B cell (primary cell): ENCODE measurements around the gene GLI3. TPM values are rescaled to one million over a fixed set of nuclear protein-coding genes. Genes with fewer than 3 reads are reported as not detected.

Experiments
- ATAC-seq: fragments of 200-7000 bp; cut with Tn5 transposase; one replicate; pipeline ENCODE4 v1.10.0; 2021; ENCODE audit warnings: low read depth, mild to moderate bottlenecking, moderate number of reproducible peaks, moderate library complexity
- CTCF ChIA-PET: fragments of 350-600 bp; sonication (Branson Sonifier 250); formaldehyde crosslinking; loops from one replicate; lab custom pipeline; 2021; ENCODE audit warnings: antibody characterized with exemption, inconsistent platforms; lab: Charles Lee
- POLR2A ChIA-PET: fragments of 350-600 bp; sonication (Branson Sonifier 250); formaldehyde crosslinking; loops from one replicate; lab custom pipeline; 2021; ENCODE audit warnings: antibody characterized with exemption; lab: Charles Lee
- DNase-seq: peaks from one replicate; pipeline ENCODE4 v3.0.0; 2013
- H2AFZ ChIP-seq: 2 replicates; pipeline ENCODE4 v1.6.1; 2012; ENCODE audit warnings: mild to moderate bottlenecking, low read depth, low read length; ENCODE audit not compliant: insufficient read depth, poor library complexity, severe bottlenecking
- H3K27ac ChIP-seq, 2 donors: 1 replicate in 1 of 2; 2 replicates in 1 of 2; pipeline ENCODE4 v1.5.1; 2012 to 2013; ENCODE audit warnings: low read length in 2 of 2, mild to moderate bottlenecking in 2 of 2, moderate library complexity in 1 of 2
- H3K27me3 ChIP-seq, 4 experiments: fragments of 200-600 bp in 1 of 4; sonication (generic) in 1 of 4; replicated peaks in 1 of 4; 1 replicate in 2 of 4; 2 replicates in 2 of 4; pipeline versions ENCODE4 v1.6.1 to v1.7.0; 2013 to 2016; ENCODE audit warnings: low read length in 3 of 4, mild to moderate bottlenecking in 2 of 4, mixed read lengths in 1 of 4, moderate library complexity in 1 of 4; ENCODE audit not compliant: insufficient read depth in 4 of 4, control insufficient read depth in 3 of 4; ENCODE audit errors: control extremely low read depth in 1 of 4
- H3K36me3 ChIP-seq, 2 experiments: replicated peaks in 1 of 2; 1 replicate in 1 of 2; 2 replicates in 1 of 2; pipeline versions ENCODE4 v1.6.1 to v1.7.1; 2013; ENCODE audit warnings: low read length in 1 of 2; ENCODE audit not compliant: insufficient read depth in 2 of 2, control insufficient read depth in 1 of 2; ENCODE audit errors: control extremely low read depth in 1 of 2, extremely low read depth in 1 of 2
- H3K4me1 ChIP-seq, 2 donors: fragments of 200-600 bp in 1 of 2; sonication (generic) in 1 of 2; 1 replicate in 1 of 2; 2 replicates in 1 of 2; pipeline versions ENCODE4 v1.5.1 to v1.6.1; 2013 to 2017; ENCODE audit warnings: low read length in 2 of 2; ENCODE audit not compliant: control insufficient read depth in 2 of 2, insufficient read depth in 2 of 2
- H3K4me2 ChIP-seq: replicated peaks from 2 replicates; pipeline ENCODE3; 2012; ENCODE audit warnings: mild to moderate bottlenecking, low read depth, low read length; ENCODE audit not compliant: poor library complexity, severe bottlenecking
- H3K4me3 ChIP-seq, 5 experiments: fragments of 200-600 bp in 1 of 5; sonication (generic) in 1 of 5; 1 replicate in 3 of 5; 2 replicates in 2 of 5; pipeline versions ENCODE4 v1.5.1 to v1.7.0; 2011 to 2016; ENCODE audit warnings: low read length in 4 of 5, mild to moderate bottlenecking in 4 of 5, low read depth in 2 of 5, control low read depth in 1 of 5, moderate library complexity in 1 of 5; ENCODE audit not compliant: insufficient read depth in 1 of 5; ENCODE audit errors: control extremely low read depth in 1 of 5, extremely low read depth in 1 of 5
- H3K79me2 ChIP-seq: fragments of 200-600 bp; sonication (generic); one replicate; pipeline ENCODE4 v1.6.0; 2016; ENCODE audit warnings: low read length; ENCODE audit not compliant: control insufficient read depth, insufficient read depth
- H3K9ac ChIP-seq: fragments of 200-600 bp; sonication (generic); 2 replicates; pipeline ENCODE4 v1.6.1; 2017; ENCODE audit warnings: mild to moderate bottlenecking, low read length, moderate library complexity
- H3K9me3 ChIP-seq, 3 donors: one replicate each; pipeline versions ENCODE4 v1.6.1 to v1.7.1; 2013; ENCODE audit warnings: low read length in 2 of 3; ENCODE audit not compliant: control insufficient read depth in 2 of 3, insufficient read depth in 1 of 3; ENCODE audit errors: control extremely low read depth in 1 of 3
- H4K20me1 ChIP-seq: 2 replicates; pipeline ENCODE4 v1.6.0; 2012; ENCODE audit warnings: mild to moderate bottlenecking, low read length; ENCODE audit not compliant: insufficient read depth, control insufficient read depth, poor library complexity, severe bottlenecking
- H3K27ac Mint-ChIP-seq: one replicate; pipeline ENCODE4 v1.8.0; 2021; ENCODE audit warnings: mixed read lengths
- H3K27me3 Mint-ChIP-seq: one replicate; pipeline ENCODE4 v1.8.0; 2021; ENCODE audit warnings: mixed read lengths
- H3K4me1 Mint-ChIP-seq: one replicate; pipeline ENCODE4 v1.8.0; 2021; ENCODE audit warnings: mixed read lengths
- H3K4me3 Mint-ChIP-seq: one replicate; pipeline ENCODE4 v1.8.0; 2021; ENCODE audit warnings: mixed read lengths
- H3K9me3 Mint-ChIP-seq: one replicate; pipeline ENCODE4 v1.8.0; 2022; ENCODE audit warnings: mixed read lengths; ENCODE audit not compliant: insufficient read depth
- EZH2 ChIP-seq: IDR thresholded peaks from 2 replicates; pipeline ENCODE4 v1.6.1; 2012; ENCODE audit warnings: borderline replicate concordance, low read depth, mild to moderate bottlenecking, moderate library complexity, low read length; ENCODE audit not compliant: insufficient read depth, poor library complexity, severe bottlenecking
- WGBS: methylation state at CpG from one replicate; pipeline ENCODE4 v1.1.5; 2013; ENCODE audit warnings: missing lambda C conversion rate; ENCODE audit not compliant: insufficient coverage; 5-methylcytosine and 5-hydroxymethylcytosine counted together
- intact Hi-C: fragments of 100-400 bp; cut with micrococcal nuclease; formaldehyde crosslinking; loops from one replicate; pipeline ENCODE4 v1.10.0; 2022
- polyA plus RNA-seq: library from polyadenylated mRNA; depleted of rRNA; stranded (reverse); fragments of >200 nt; gene quantifications from 2 replicates; pipeline ENCODE4 v1.2.3, GENCODE V29; 2012
- total RNA-seq, 2 donors: library from RNA; stranded (reverse); fragments of 120-200 nt in 1 of 2; gene quantifications; 1 replicate in 1 of 2; 2 replicates in 1 of 2; pipeline versions ENCODE4 v1.2.3 to v1.2.4, GENCODE V29; 2013 to 2022
- TF ChIP-seq, protein P1 (sequence below): fragments of 200-600 bp; IDR thresholded peaks from one replicate; pipeline ENCODE4 v1.8.0; 2022; ENCODE audit warnings: antibody characterized with exemption, mild to moderate bottlenecking

The GLI3 gene
- total and polyA plus RNA-seq, 2 donors (not counting 1 experiment from before 2014, with no cell fraction given) = not detected

GRCh38 chr7:42274053-42274452 lies 37.0 kb upstream of the GLI3 start:
- Histone ChIP-seq H2AFZ (no peak overlapping the region), H3K9me3 (no peaks in the 10 kb centered on the region), H3K27ac (no peak overlapping the region), H3K36me3 (no peaks in the 10 kb centered on the region), H3K27me3 (no peaks in the 10 kb centered on the region), H3K9ac (no peak overlapping the region), H4K20me1 (no peaks in the 10 kb centered on the region), H3K4me3 (no peak overlapping the region), H3K4me1 (no peaks in the 10 kb centered on the region), H3K4me2 (no peak overlapping the region), H3K79me2 (no peaks in the 10 kb centered on the region)
- Mint-ChIP-seq H3K4me1 (peaks cover 2% of the 10 kb centered on the region), H3K4me3 (no peak overlapping the region), H3K9me3 (no peaks in the 10 kb centered on the region), H3K27me3 (peaks cover 9% of the 10 kb centered on the region), H3K27ac (no peak overlapping the region)
- ChIA-PET CTCF (no interaction called here), POLR2A (no interaction called here)
- no peak for TF ChIP-seq EZH2
- TF ChIP-seq, protein P1, sequence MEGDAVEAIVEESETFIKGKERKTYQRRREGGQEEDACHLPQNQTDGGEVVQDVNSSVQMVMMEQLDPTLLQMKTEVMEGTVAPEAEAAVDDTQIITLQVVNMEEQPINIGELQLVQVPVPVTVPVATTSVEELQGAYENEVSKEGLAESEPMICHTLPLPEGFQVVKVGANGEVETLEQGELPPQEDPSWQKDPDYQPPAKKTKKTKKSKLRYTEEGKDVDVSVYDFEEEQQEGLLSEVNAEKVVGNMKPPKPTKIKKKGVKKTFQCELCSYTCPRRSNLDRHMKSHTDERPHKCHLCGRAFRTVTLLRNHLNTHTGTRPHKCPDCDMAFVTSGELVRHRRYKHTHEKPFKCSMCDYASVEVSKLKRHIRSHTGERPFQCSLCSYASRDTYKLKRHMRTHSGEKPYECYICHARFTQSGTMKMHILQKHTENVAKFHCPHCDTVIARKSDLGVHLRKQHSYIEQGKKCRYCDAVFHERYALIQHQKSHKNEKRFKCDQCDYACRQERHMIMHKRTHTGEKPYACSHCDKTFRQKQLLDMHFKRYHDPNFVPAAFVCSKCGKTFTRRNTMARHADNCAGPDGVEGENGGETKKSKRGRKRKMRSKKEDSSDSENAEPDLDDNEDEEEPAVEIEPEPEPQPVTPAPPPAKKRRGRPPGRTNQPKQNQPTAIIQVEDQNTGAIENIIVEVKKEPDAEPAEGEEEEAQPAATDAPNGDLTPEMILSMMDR = no peak
- intact Hi-C loops = no loop called here
- no peak for ATAC-seq
- no CpG with 5 or more reads among the region's 5 CpGs for WGBS
- no peak for DNase-seq

DNA sequence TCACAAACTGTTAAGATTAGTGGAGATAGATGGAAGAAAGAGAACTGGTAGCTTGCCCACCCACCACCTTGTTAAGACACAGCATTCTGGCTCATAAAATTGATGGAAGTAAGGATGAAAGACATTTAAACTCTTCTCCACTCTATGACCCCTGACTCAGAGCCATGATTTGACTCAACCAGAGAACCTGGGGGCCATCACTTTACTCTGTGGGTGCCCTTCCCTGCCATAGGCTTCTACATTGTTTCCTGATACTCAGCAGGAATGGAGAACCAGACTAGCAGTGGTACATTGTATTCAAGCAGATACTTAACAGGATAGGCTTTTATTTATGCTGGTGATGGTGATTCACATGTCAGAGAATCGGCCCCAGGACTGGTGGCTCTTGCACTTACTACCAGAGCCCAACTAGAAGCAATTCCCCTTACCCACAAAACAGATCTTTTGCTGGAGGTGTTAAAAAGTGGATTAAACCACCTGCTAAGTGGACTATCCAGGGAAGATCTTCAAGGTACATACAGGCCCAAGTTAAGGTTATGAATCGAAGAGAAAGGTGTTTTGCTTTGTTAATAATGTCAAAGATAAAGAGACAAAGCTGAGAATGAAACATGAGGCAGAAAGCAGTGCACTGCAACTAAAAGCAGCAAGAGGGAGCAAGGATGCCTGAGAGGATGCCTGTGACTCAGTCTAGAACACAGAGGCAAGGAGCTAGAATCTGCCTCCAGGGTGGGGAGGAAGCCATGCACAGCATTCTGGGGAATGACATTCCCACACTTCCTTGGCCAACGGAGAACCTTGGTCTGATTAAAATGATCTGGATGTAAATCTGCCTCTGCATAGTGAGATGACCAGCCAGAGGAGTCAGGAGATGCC lies 36.0 kb upstream of the GLI3 start:
- Histone ChIP-seq H3K36me3 (no peaks in the 10 kb centered on the region), H4K20me1 (no peaks in the 10 kb centered on the region), H3K9ac (no peak overlapping the region), H3K27me3 (no peaks in the 10 kb centered on the region), H3K4me3 (no peak overlapping the region), H3K79me2 (no peaks in the 10 kb centered on the region), H3K27ac (no peak overlapping the region), H2AFZ (no peak overlapping the region), H3K4me2 (no peak overlapping the region), H3K9me3 (no peaks in the 10 kb centered on the region), H3K4me1 (no peaks in the 10 kb centered on the region)
- Mint-ChIP-seq H3K27me3 (peaks cover 9% of the 10 kb centered on the region), H3K9me3 (no peaks in the 10 kb centered on the region), H3K4me3 (no peak overlapping the region), H3K27ac (no peak overlapping the region), H3K4me1 (peaks cover 2% of the 10 kb centered on the region)
- no peak for TF ChIP-seq EZH2
- TF ChIP-seq, protein P1 = no peak
- no peak for ATAC-seq
- intact Hi-C loops = no loop called here
- POLR2A ChIA-PET = no interaction called here
- DNase-seq = no peak
- WGBS = 53% methylated on average over 2 of the region's 3 CpGs
- CTCF ChIA-PET = no interaction called here
